HepG2 (cell line): ENCODE measurements around the gene LMOD1. TPM values are rescaled to one million over a fixed set of nuclear protein-coding genes. Genes with fewer than 3 reads are reported as not detected.

Source experiments
- ATAC-seq: fragments of 200-7000 bp; cut with Tn5 transposase; 3 replicates; pipeline ENCODE4 v1.9.1; 2020; ENCODE audit warnings: mild to moderate bottlenecking, moderate library complexity
- BruUV-seq: library from RNA; stranded (reverse); fragments of 400-500 nt; replicated peaks from 2 replicates; lab custom pipeline; 2021; lab: Mats Ljungman, UMichigan
- CTCF ChIA-PET: fragments of 300-600 bp; formaldehyde crosslinking; extraction: SDS; loops from one replicate; lab custom pipeline; 2021; ENCODE audit warnings: low total read pairs, inconsistent platforms, low intra/inter-chr PET ratio; lab: Yijun Ruan, JAX
- POLR2A ChIA-PET: fragments of 350-600 bp; sonication (Branson Sonifier 250); formaldehyde crosslinking; loops from one replicate; lab custom pipeline; 2020; ENCODE audit warnings: antibody characterized with exemption, inconsistent platforms; lab: Yijun Ruan, JAX
- DNase-seq: peaks from one replicate; pipeline ENCODE4 v3.0.0-alpha.2; 2015; ENCODE audit warnings: low spot score
- FAIRE-seq: peaks from 3 replicates; lab custom pipeline; 2011; peaks lifted over from hg19 to GRCh38; lab: Jason Lieb, UNC
- H2AFZ ChIP-seq: one replicate; pipeline ENCODE4 v1.6.1; 2011; ENCODE audit warnings: low read length, inconsistent platforms
- H3K27ac ChIP-seq: fragments of 300-600 bp; 3 replicates; pipeline ENCODE4 v1.8.0; 2011; ENCODE audit warnings: mixed run types, mild to moderate bottlenecking, mixed read lengths, low read length, inconsistent platforms; ENCODE audit not compliant: insufficient read depth; ENCODE audit errors: extremely low read length
- H3K27me3 ChIP-seq, 2 experiments: fragments of 200-600 bp in 1 of 2; 2 replicates in 1 of 2; 3 replicates in 1 of 2; pipeline versions ENCODE4 v1.6.0 to v1.8.0; 2011; ENCODE audit warnings: low read length in 2 of 2, mild to moderate bottlenecking in 2 of 2, moderate library complexity in 2 of 2, inconsistent platforms in 1 of 2; ENCODE audit not compliant: insufficient read depth in 2 of 2, control insufficient read depth in 1 of 2
- H3K36me3 ChIP-seq, 2 experiments: fragments of 200-600 bp in 1 of 2; replicated peaks in 1 of 2; 2 replicates in 1 of 2; 3 replicates in 1 of 2; pipeline versions ENCODE4 v1.5.1 to v1.8.0; 2011; ENCODE audit warnings: low read length in 2 of 2, inconsistent platforms in 1 of 2; ENCODE audit not compliant: insufficient read depth in 2 of 2, control insufficient read depth in 1 of 2
- H3K4me1 ChIP-seq: 2 replicates; pipeline ENCODE4 v1.5.1; 2012; ENCODE audit warnings: low read length, inconsistent platforms; ENCODE audit not compliant: insufficient read depth
- H3K4me2 ChIP-seq: 2 replicates; pipeline ENCODE4 v1.6.0; 2011; ENCODE audit warnings: low read depth, low read length, inconsistent platforms
- H3K4me3 ChIP-seq, 3 experiments: fragments of 200-600 bp in 1 of 3; sonication (generic), shearing (Covaris generic) in 1 of 3; replicated peaks in 1 of 3; 2 replicates each; pipeline ENCODE4 v1.5.1; 2011 to 2016; ENCODE audit warnings: low read length in 3 of 3, inconsistent platforms in 2 of 3, low read depth in 2 of 3, mild to moderate bottlenecking in 2 of 3, control low read depth in 1 of 3, mixed read lengths in 1 of 3; ENCODE audit not compliant: insufficient read depth in 1 of 3
- H3K79me2 ChIP-seq: one replicate; pipeline ENCODE4 v1.6.1; 2011; ENCODE audit warnings: low read length, inconsistent platforms; ENCODE audit not compliant: insufficient read depth
- H3K9ac ChIP-seq: 2 replicates; pipeline ENCODE4 v1.6.0; 2011; ENCODE audit warnings: mild to moderate bottlenecking, low read depth, low read length, inconsistent platforms; ENCODE audit not compliant: insufficient read depth
- H3K9me3 ChIP-seq: 2 replicates; pipeline ENCODE4 v1.5.1; 2012; ENCODE audit warnings: mild to moderate bottlenecking, low read length
- H4K20me1 ChIP-seq: 2 replicates; pipeline ENCODE4 v1.6.0; 2011; ENCODE audit warnings: inconsistent platforms, mild to moderate bottlenecking, low read length, moderate library complexity; ENCODE audit not compliant: insufficient read depth
- ATF7 ChIP-seq, 2 experiments: fragments of 450-650 bp in 1 of 2; sonication (generic) in 1 of 2; formaldehyde crosslinking in 1 of 2; IDR thresholded peaks; 2 replicates each; pipeline versions ENCODE4 v1.4.0 to v1.6.1; 2016 to 2020; ENCODE audit warnings: antibody characterized with exemption in 1 of 2, mild to moderate bottlenecking in 1 of 2, missing genetic modification reagents in 1 of 2
- FOXK1 ChIP-seq: sonication (generic); formaldehyde crosslinking; IDR thresholded peaks from 2 replicates; pipeline ENCODE4 v1.4.0; 2020; ENCODE audit warnings: low read depth, missing genetic modification reagents, borderline replicate concordance
- HOXA5 ChIP-seq: sonication (generic); formaldehyde crosslinking; IDR thresholded peaks from 2 replicates; pipeline ENCODE4 v1.4.0; 2020; ENCODE audit warnings: missing genetic modification reagents
- IKZF1 ChIP-seq: fragments of 450-650 bp; IDR thresholded peaks from 2 replicates; pipeline ENCODE4 v1.7.1; 2016
- MXD4 ChIP-seq: IDR thresholded peaks from 2 replicates; pipeline ENCODE4 v1.6.1; 2016; ENCODE audit warnings: mild to moderate bottlenecking, missing biosample characterization, missing genetic modification reagents
- NFRKB ChIP-seq: fragments of 450-650 bp; IDR thresholded peaks from 2 replicates; pipeline ENCODE4 v1.6.1; 2017
- PPARG ChIP-seq: conservative IDR thresholded peaks from 2 replicates; pipeline ENCODE4 v1.6.1; 2016; ENCODE audit warnings: missing biosample characterization, missing genetic modification reagents
- U2AF2 ChIP-seq: fragments of 200-400 bp; formaldehyde crosslinking; IDR thresholded peaks from 2 replicates; pipeline ENCODE4 v1.6.1; 2017; ENCODE audit warnings: low read depth, mild to moderate bottlenecking, low read length
- ZFP41 ChIP-seq: sonication (generic); formaldehyde crosslinking; IDR thresholded peaks from 2 replicates; pipeline ENCODE4 v1.4.0; 2020; ENCODE audit warnings: mild to moderate bottlenecking, missing genetic modification reagents, borderline replicate concordance
- ZNF207 ChIP-seq: fragments of 450-650 bp; IDR thresholded peaks from 2 replicates; pipeline ENCODE4 v1.6.1; 2016; ENCODE audit warnings: antibody characterized with exemption, borderline replicate concordance
- ZNF354B ChIP-seq: sonication (generic); formaldehyde crosslinking; IDR thresholded peaks from 2 replicates; pipeline ENCODE4 v1.8.0; 2022; ENCODE audit warnings: mild to moderate bottlenecking, missing genetic modification reagents
- ZNF557 ChIP-seq: sonication (generic); formaldehyde crosslinking; IDR thresholded peaks from 2 replicates; pipeline ENCODE4 v1.4.0; 2020; ENCODE audit warnings: missing genetic modification reagents
- ZNF660 ChIP-seq: sonication (generic); formaldehyde crosslinking; IDR thresholded peaks from 2 replicates; pipeline ENCODE4 v1.5.1; 2020; ENCODE audit warnings: mild to moderate bottlenecking, low read depth, missing genetic modification reagents, borderline replicate concordance
- ZNF839 ChIP-seq: sonication (generic); formaldehyde crosslinking; IDR thresholded peaks from 2 replicates; pipeline ENCODE4 v1.4.0; 2020; ENCODE audit warnings: missing genetic modification reagents, mild to moderate bottlenecking, borderline replicate concordance
- WGBS: methylation state at CpG from one replicate; pipeline ENCODE4 v1.1.6; 2017; ENCODE audit warnings: low lambda C conversion rate; 5-methylcytosine and 5-hydroxymethylcytosine counted together
- in situ Hi-C: cut with HindIII; loops from 2 replicates; pipeline ENCODE4 v1.10.0; 2017; ENCODE audit warnings: low pct_unique_long_range_greater_than_20kb; ENCODE audit not compliant: extremely low pct_ligation_motif_present
- intact Hi-C: fragments of 100-400 bp; cut with micrococcal nuclease; formaldehyde crosslinking; loops from one replicate; pipeline ENCODE4 v1.10.0; 2022; ENCODE audit not compliant: unreplicated experiment
- polyA plus RNA-seq, 8 experiments: library from polyadenylated mRNA; depleted of rRNA in 3 of 8; stranded (reverse) in 7 of 8; unstranded in 1 of 8; fragments of >200 nt; fragmentation: Illumina TruSeq in 4 of 8; extraction: Trizol in 4 of 8; gene quantifications; 2 replicates each; pipeline versions ENCODE4 v1.2.1 to v1.2.3, GENCODE V29; 2011 to 2016; ENCODE audit warnings: low read depth in 4 of 8, missing spikeins in 1 of 8, mixed read lengths in 1 of 8; ENCODE audit not compliant: insufficient read depth in 1 of 8
- total RNA-seq, 5 experiments: library from RNA; depleted of rRNA; stranded (reverse); fragments of >200 nt; fragmentation: Illumina TruSeq; extraction: Trizol; gene quantifications; 2 replicates each; pipeline ENCODE4 v1.2.3, GENCODE V29; 2016; ENCODE audit warnings: low read depth in 1 of 5
- TF ChIP-seq, protein P1 (sequence below): sonication (generic); formaldehyde crosslinking; IDR thresholded peaks from 2 replicates; pipeline ENCODE4 v1.4.0; 2020; ENCODE audit warnings: low read depth, mild to moderate bottlenecking, missing genetic modification reagents
- TF ChIP-seq, protein P2 (sequence below): sonication (generic); formaldehyde crosslinking; IDR thresholded peaks from 2 replicates; pipeline ENCODE4 v1.8.0; 2022; ENCODE audit warnings: missing genetic modification reagents, low read depth, mild to moderate bottlenecking, borderline replicate concordance
- TF ChIP-seq, protein P3 (sequence below): fragments of 450-650 bp; IDR thresholded peaks from 2 replicates; pipeline ENCODE4 v1.6.1; 2017

Gene LMOD1
- total and polyA plus RNA-seq, 2 of the 13 experiments (the other 11 are each of a cell fraction or from before 2014, with no cell fraction given), result not detected

DNA sequence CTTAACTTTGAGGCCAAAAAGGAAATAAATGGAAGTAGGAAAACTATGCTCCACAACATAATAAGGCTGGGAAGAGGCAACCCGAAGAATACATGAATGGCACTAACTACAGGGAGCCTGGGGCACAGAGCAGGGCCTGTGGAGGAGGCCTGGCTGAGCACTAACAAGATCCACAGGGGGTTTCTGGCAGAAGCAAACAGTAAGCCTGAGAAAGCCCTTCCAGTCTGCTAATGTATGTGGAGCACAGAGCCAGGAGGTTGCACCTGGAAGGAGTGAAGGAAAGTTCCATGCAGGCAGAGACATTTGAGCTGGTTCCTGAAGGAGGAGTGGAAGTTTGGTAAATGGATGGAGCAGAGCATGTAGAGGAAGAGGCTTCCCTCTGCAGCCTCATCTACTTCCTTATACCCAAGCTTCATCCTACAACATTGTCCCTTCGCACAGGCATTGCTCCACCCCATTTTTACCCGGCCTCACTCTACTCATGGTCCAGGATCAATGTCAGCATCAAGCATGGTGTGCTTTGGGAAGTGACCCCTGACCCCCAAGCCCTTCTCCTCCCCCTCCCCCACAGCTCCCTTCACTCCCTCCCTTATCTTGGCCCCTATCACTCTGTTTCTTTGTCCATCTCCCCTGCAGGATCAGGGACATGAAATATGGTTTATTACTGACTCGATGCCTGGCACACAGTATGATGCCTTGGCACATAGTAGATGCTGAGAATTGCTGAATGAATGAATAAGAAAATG, 34.3 kb downstream of the LMOD1 start:
- DNase-seq (no peak), ATAC-seq (no peak), FAIRE-seq (no peak)
- Histone ChIP-seq H3K79me2 (no peaks in the 10 kb centered on the region), H3K9me3 (no peaks in the 10 kb centered on the region), H2AFZ (no peak overlapping the region), H3K27me3 (peaks cover 5 to 31% of the 10 kb centered on the region in 2 experiments; a peak in 4 of 5 replicates), H3K9ac (no peak overlapping the region), H4K20me1 (no peaks in the 10 kb centered on the region), H3K27ac (no peak overlapping the region), H3K4me1 (peaks cover 10% of the 10 kb centered on the region), H3K4me2 (no peak overlapping the region), H3K4me3 (no peak overlapping the region), H3K36me3 (no peaks in the 10 kb centered on the region)
- intact Hi-C loops (no loop called here), in situ Hi-C loops (no loop called here)
- TF ChIP-seq, protein P1, sequence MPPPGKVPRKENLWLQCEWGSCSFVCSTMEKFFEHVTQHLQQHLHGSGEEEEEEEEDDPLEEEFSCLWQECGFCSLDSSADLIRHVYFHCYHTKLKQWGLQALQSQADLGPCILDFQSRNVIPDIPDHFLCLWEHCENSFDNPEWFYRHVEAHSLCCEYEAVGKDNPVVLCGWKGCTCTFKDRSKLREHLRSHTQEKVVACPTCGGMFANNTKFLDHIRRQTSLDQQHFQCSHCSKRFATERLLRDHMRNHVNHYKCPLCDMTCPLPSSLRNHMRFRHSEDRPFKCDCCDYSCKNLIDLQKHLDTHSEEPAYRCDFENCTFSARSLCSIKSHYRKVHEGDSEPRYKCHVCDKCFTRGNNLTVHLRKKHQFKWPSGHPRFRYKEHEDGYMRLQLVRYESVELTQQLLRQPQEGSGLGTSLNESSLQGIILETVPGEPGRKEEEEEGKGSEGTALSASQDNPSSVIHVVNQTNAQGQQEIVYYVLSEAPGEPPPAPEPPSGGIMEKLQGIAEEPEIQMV, result no peak
- TF ChIP-seq IKZF1 (no peak), ZNF557 (CRISPR knock-in tag) (no peak), ZNF207 (no peak), ZNF839 (CRISPR knock-in tag) (no peak)
- ChIA-PET POLR2A (no interaction called here), CTCF (no interaction called here)
- no TSS peak for BruUV-seq
- WGBS, result 24% methylated on average over 4 of the region's 4 CpGs

DNA sequence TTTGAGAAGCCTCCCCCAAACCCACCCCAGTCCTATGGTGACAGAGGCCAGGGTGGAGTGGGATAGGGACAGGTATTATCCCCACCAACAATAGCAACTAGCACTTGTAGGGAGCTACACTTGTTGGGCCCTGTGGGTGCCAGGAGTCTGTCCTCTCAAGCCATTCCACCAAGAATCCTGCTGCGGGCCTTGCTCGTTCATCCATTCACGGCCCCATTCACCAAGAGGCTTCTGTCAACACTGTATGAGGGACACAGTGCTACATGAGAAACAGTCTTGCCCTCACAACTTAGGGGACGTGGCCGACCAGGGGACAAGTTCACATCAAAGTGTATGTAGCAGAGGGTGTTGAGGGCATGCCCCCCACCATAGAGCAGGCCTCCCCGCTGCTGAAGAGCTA, 38.7 kb downstream of the LMOD1 start:
- ATAC-seq (no peak), DNase-seq (no peak), FAIRE-seq (no peak)
- intact Hi-C loops, result no loop called here
- peaks cover 2 to 23% of the 10 kb centered on the region in 2 experiments; a peak in 2 of 5 replicates for H3K27me3 ChIP-seq
- no peaks in the 10 kb centered on the region for H3K36me3 ChIP-seq
- WGBS, result 32% methylated on average over 4 of the region's 6 CpGs
- no peak overlapping the region for H3K4me3 ChIP-seq
- H3K9ac ChIP-seq, result no peak overlapping the region
- no peak overlapping the region for H3K27ac ChIP-seq
- ChIA-PET CTCF (no interaction called here), POLR2A (no interaction called here)
- no peak overlapping the region for H2AFZ ChIP-seq
- BruUV-seq, result no TSS peak
- H3K4me2 ChIP-seq, result no peak overlapping the region
- in situ Hi-C loops, result no loop called here
- H3K4me1 ChIP-seq, result no peaks in the 10 kb centered on the region
- H4K20me1 ChIP-seq, result no peaks in the 10 kb centered on the region
- no peaks in the 10 kb centered on the region for H3K79me2 ChIP-seq
- no peaks in the 10 kb centered on the region for H3K9me3 ChIP-seq
- TF ChIP-seq U2AF2 (no peak), ZNF354B (CRISPR knock-in tag) (no peak), NFRKB (no peak), PPARG (CRISPR knock-in tag) (no peak), FOXK1 (no peak), HOXA5 (CRISPR knock-in tag) (no peak), ATF7 (IDR thresholded peaks at IDR 0.05) (no peak), ATF7 (CRISPR knock-in tag; IDR thresholded peaks at IDR 0.05) (no peak), ZFP41 (CRISPR knock-in tag) (no peak), MXD4 (no peak), ZNF660 (CRISPR knock-in tag) (no peak)
- TF ChIP-seq, protein P2, sequence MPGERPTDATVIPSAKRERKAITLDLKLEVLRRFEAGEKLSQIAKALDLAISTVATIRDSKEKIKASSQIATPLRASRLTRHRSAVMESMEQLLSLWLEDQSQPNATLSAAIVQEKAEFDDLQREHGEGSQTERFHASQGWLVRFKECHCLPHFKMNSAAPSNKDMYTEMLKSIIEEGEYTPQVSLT (CRISPR knock-in tag), result no peak
- TF ChIP-seq, protein P3, sequence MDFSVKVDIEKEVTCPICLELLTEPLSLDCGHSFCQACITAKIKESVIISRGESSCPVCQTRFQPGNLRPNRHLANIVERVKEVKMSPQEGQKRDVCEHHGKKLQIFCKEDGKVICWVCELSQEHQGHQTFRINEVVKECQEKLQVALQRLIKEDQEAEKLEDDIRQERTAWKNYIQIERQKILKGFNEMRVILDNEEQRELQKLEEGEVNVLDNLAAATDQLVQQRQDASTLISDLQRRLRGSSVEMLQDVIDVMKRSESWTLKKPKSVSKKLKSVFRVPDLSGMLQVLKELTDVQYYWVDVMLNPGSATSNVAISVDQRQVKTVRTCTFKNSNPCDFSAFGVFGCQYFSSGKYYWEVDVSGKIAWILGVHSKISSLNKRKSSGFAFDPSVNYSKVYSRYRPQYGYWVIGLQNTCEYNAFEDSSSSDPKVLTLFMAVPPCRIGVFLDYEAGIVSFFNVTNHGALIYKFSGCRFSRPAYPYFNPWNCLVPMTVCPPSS, result no peak
